ENCODE measurements around the gene MRPL36.

DNA sequence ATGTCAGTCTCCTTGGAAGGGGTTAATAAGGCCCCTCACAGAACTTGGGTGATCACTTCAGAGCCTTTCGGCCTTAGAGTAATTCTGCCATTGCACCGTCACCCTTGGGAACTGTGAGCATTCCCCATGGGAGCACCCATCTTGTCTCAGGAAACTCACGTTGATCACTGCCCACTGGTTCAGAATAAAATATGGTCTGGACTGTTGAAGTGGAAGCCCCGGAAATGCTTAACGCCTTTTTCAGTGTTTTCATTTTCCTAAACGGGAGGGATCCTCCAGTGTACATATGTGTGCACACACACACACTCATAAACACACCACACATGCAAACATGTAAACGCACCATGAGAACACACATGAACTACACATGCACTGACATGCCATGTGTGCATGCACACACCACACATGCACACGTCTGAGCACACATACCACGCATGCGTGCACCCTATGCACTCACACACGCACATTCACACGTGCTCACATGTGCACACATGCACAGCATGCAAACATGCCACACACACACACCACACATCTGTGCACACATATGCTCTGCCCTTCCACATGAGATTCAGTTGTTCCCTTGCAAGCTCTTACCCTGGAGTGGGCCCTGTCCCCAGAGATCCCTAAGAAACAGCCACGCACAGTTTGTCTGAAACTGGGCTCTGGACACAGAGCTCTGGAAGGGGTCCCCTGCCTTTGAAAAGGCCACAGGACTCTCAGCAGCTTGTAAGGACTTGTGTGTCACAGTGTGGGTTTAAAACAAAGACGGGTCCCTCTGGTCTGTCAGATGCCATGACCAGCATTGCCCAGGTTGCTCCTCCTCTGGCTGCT lies 17.0 kb downstream of the MRPL36 start:
- TF ChIP-seq POLR2AphosphoS5 (IDR thresholded peaks at IDR 0.05; ENCODE audit: insufficient read depth in 1 of 2, low read depth in 1 of 2) (no peak), POLR2A (IDR thresholded peaks at IDR 0.05) (no peak)
- TF ChIP-seq, protein P1, sequence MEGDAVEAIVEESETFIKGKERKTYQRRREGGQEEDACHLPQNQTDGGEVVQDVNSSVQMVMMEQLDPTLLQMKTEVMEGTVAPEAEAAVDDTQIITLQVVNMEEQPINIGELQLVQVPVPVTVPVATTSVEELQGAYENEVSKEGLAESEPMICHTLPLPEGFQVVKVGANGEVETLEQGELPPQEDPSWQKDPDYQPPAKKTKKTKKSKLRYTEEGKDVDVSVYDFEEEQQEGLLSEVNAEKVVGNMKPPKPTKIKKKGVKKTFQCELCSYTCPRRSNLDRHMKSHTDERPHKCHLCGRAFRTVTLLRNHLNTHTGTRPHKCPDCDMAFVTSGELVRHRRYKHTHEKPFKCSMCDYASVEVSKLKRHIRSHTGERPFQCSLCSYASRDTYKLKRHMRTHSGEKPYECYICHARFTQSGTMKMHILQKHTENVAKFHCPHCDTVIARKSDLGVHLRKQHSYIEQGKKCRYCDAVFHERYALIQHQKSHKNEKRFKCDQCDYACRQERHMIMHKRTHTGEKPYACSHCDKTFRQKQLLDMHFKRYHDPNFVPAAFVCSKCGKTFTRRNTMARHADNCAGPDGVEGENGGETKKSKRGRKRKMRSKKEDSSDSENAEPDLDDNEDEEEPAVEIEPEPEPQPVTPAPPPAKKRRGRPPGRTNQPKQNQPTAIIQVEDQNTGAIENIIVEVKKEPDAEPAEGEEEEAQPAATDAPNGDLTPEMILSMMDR (IDR thresholded peaks at IDR 0.05) = no peak
